22Rv1 (cell line): ENCODE results near the gene EFNA4.

Experiments
- H3K27ac ChIP-seq: fragments of 450-650 bp; 2 replicates; pipeline ENCODE4 v1.5.1; 2017
- ZFX ChIP-seq: fragments of 450-650 bp; IDR thresholded peaks from 2 replicates; pipeline ENCODE4 v1.6.1; 2017; ENCODE audit warnings: antibody characterized with exemption, borderline replicate concordance
- TF ChIP-seq, protein P1 (sequence below): fragments of 450-650 bp; IDR thresholded peaks from 2 replicates; pipeline ENCODE4 v1.5.1; 2017; ENCODE audit warnings: mild to moderate bottlenecking

EFNA4 gene

DNA sequence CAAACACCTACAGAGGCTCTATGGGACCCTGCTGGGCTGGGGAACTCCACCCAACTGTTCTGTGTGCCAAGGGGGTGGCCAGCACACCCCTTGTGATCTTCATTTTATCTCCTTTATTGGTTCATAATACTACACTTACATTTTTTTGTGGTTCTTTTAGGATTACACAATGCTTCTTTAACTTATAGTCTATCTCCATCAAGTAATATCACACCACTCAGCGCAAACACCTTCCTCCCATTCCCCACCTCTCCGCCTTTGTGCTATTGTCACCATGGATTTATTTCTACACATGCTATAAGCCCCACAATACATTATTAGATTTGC, 31.0 kb downstream of the EFNA4 start:
- no peak for TF ChIP-seq ZFX
- TF ChIP-seq, protein P1, sequence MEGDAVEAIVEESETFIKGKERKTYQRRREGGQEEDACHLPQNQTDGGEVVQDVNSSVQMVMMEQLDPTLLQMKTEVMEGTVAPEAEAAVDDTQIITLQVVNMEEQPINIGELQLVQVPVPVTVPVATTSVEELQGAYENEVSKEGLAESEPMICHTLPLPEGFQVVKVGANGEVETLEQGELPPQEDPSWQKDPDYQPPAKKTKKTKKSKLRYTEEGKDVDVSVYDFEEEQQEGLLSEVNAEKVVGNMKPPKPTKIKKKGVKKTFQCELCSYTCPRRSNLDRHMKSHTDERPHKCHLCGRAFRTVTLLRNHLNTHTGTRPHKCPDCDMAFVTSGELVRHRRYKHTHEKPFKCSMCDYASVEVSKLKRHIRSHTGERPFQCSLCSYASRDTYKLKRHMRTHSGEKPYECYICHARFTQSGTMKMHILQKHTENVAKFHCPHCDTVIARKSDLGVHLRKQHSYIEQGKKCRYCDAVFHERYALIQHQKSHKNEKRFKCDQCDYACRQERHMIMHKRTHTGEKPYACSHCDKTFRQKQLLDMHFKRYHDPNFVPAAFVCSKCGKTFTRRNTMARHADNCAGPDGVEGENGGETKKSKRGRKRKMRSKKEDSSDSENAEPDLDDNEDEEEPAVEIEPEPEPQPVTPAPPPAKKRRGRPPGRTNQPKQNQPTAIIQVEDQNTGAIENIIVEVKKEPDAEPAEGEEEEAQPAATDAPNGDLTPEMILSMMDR: peak; percentile 50
- H3K27ac ChIP-seq: peak overlapping the region; percentile 4; the same call in 1 of the 2 replicates

DNA sequence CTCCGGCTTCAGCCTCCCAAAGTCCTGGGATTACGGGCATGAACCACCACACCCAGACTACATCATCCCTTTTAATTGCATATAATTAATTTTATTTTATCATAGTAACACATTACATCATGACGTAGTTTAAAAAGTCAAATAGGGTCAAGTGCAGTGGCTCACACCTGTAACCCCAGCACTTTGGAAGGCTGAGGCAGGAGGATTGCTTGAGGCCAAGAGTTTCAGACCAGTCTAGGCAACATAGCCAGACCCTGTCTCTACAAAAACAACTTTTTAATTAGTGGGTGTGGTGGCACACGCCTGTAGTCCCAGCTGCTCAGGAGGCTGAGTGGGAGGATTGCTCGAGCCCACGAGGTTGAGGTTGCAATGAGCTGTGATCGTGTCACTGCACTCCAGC, 35.8 kb downstream of the EFNA4 start:
- TF ChIP-seq ZFX: no peak
- TF ChIP-seq, protein P1: no peak
- no peak overlapping the region for H3K27ac ChIP-seq

DNA sequence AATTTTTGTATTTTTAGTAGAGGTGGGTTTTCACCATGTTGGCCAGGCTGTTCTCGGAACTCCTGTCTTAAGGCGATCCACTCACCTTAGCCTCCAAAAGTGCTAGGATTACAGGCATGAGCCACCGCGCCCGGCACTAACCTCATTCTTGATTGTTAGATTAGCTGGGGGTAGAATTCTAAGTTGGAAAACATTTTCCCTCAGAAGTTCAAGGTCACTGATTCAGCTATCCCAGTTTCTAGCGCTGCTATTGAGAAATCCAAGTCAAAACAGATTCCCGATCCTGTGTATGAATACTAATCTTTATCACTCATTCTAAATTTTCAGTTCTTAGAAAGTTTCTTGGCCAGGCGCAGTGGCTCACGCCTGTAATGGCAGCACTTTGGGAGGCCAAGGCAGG, 39.8 kb downstream of the EFNA4 start:
- no peak for TF ChIP-seq ZFX
- TF ChIP-seq, protein P1: no peak
- no peak overlapping the region for H3K27ac ChIP-seq

DNA sequence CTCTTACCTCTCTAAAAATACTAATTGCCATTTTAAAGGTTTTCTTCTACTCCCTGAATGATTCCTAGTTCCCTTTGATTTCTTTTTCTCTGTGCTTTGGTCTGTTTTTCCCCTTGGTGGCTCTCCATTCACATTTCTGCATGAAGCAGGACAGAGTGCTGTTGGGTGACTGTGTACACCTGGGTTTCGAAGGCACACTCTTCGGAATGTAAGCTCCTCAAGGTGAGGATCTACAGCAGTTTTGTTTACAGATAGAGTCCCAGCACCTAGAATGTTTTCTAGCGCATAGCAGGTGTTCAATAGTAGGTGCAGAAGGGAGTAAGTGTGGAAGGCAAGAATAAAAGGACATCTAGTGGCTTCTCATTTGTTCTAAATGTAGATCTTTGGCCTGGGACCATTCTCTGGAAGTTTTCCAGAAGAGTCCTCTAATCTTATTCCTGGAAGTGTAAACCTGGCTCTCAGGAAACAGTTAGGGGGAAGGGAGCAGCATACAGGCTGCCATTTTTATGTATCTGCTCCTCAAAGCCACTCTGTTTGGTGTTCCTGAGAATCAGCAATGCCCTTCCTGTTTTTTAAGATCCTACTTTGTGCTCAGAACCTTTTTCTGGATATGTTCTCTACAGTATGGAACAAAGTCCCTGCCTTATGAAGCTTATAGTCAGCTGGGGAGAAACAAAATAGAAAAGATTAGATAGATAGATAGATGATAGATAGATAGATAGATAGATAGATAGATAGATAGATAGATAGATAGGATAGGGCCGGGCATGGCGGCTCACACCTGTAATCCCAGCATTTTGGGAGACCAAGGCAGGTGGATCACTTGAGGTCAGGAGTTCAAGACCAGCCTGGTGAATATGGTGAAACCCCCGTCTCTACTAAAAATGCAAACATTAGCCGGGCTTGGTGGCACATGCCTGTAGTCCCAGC, 41.3 kb downstream of the EFNA4 start:
- no peak overlapping the region for H3K27ac ChIP-seq
- no peak for TF ChIP-seq ZFX
- TF ChIP-seq, protein P1: no peak

DNA sequence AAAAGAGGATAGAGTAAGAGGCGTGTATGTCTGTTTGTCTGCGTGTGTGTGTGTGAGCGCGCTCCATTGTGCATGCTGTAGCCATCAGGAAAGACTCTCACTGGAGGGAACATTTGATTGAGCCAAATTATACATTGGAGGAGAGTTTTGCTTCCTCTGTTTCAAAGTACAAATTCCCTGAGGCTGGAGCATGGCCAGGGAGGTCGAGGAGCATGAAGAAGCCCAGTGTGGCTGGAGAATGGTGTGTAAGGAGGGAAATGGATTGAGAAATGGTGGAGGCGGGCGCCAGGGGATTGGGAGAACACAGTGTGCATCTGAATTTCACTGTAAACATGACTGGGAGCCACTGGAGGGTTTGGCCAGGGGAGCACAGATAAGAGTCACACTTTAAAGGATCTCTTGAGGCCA, 42.1 kb downstream of the EFNA4 start:
- no peak overlapping the region for H3K27ac ChIP-seq
- TF ChIP-seq, protein P1: no peak
- TF ChIP-seq ZFX: no peak

DNA sequence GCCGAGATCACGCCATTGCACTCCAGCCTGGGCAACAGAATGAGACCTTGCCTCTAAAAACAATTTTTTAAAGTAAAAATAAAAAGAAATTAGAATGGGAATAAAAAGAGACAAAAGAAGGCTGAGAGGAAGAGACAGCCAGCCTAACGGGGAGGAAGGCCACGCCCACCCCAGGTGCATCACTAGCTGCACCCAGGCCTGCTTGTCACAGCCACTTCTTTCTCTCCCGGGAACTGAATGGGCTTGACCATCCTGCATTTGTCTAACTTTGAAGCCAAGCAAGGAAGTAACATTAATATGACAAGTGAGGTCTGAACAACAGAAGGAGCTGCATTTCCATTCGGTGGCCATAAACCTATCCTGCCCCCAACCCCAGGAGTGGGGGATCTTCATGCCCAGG, 43.3 kb downstream of the EFNA4 start:
- no peak overlapping the region for H3K27ac ChIP-seq
- TF ChIP-seq, protein P1: no peak
- TF ChIP-seq ZFX: no peak
